Esophagus muscularis mucosa (tissue), 3 donors: ENCODE measurements around the gene UHRF1.

Experiments
- CTCF ChIP-seq, 3 experiments: fragments of 200-600 bp in 2 of 3; fragments of 450-650 bp in 1 of 3; sonication (generic) in 2 of 3; IDR thresholded peaks; one replicate each; pipeline ENCODE4 v1.5.1; 2017 to 2019; ENCODE audit warnings: antibody characterized with exemption in 3 of 3, mild to moderate bottlenecking in 2 of 3, moderate library complexity in 1 of 3
- POLR2A ChIP-seq: fragments of 450-650 bp; IDR thresholded peaks from one replicate; pipeline ENCODE4 v1.6.1; 2017; ENCODE audit warnings: antibody characterized with exemption, moderate library complexity, mild to moderate bottlenecking, low read depth

GRCh38 chr19:4879041-4879440 is 30.3 kb upstream of the UHRF1 start:
- no peak for TF ChIP-seq POLR2A
- TF ChIP-seq CTCF (IDR thresholded peaks at IDR 0.05) = no peak
